ENCODE data around the gene ZNF195. TPM values are rescaled to one million over a fixed set of nuclear protein-coding genes. Genes with fewer than 3 reads are reported as not detected.

The ZNF195 gene
- total RNA-seq (2013; cell fraction: nucleolus; rRNA removed) = 118 and 122 TPM in 2 replicates
- total RNA-seq (2014; rRNA removed) (31.8 and 38.4 TPM in 2 replicates), total RNA-seq (2014; rRNA removed; fragmentation: Illumina TruSeq; extraction: Trizol) (35.9 and 38.8 TPM in 2 replicates), total RNA-seq (2021) (30.4 and 34.6 TPM in 2 replicates), polyA plus RNA-seq (2011; rRNA removed) (51.8 and 62.1 TPM in 2 replicates), polyA plus RNA-seq (2014; fragmentation: Illumina TruSeq; extraction: Trizol) (34.2 and 43.0 TPM in 2 replicates), polyA plus RNA-seq (2014; fragmentation: Nextera tagmentation; extraction: Ambion mirVana) (10 to 100 TPM; 37.3 to 41.6 TPM), polyA plus RNA-seq (2014; rRNA removed) (27.9 and 32.8 TPM in 2 replicates), polyA plus RNA-seq (2016; fragmentation: Nextera tagmentation; extraction: Ambion mirVana) (10 to 100 TPM; 41.3 to 49.9 TPM), polyA minus RNA-seq (2011; rRNA and poly(A)+ RNA removed) (39.4 and 42.8 TPM in 2 replicates), Bru-seq, nascent RNA (percentile 89 among the genes with signal in this experiment), BruChase-seq, experiment 1, labeled RNA remaining after a 6-hour chase (percentile 85 among the genes with signal in this experiment), BruChase-seq, experiment 2, labeled RNA remaining after a 2-hour chase (percentile 88 among the genes with signal in this experiment)
- 17.4 TPM for polyA plus RNA-seq (2011; ENCODE audit: low read depth)
- polyA plus RNA-seq (2011; cell fraction: cytosol; rRNA removed) = 28.6 and 31.3 TPM in 2 replicates
- polyA plus RNA-seq (2011; cell fraction: nucleus; rRNA removed) = 36.2 and 43.9 TPM in 2 replicates
- polyA plus RNA-seq (2012) = 17.5 and 18.7 TPM in 2 replicates
- polyA minus RNA-seq (2011; cell fraction: cytosol; rRNA and poly(A)+ RNA removed) = 30.1 and 37.7 TPM in 2 replicates
- 39.8 and 67.5 TPM in 2 replicates for polyA minus RNA-seq (2011; cell fraction: nucleus; rRNA and poly(A)+ RNA removed)
- long read RNA-seq, experiment 1, transcript ZNF195-204 (4 exons, 2,970 nt) = major isoform, 9 of 28 reads
- long read RNA-seq, experiment 1, partial matches to known transcripts = 0 of 28 reads
- long read RNA-seq, experiment 1, other reads (novel, unspliced or antisense) = 10 of 28 reads
- long read RNA-seq, experiment 2, transcript ZNF195-204 (4 exons, 2,970 nt) = major isoform, 99 of 245 reads
- long read RNA-seq, experiment 2, transcript ZNF195-215 (6 exons, 2,008 nt) = minor isoform, 11 of 245 reads
- long read RNA-seq, experiment 2, transcript ZNF195-201 (5 exons, 2,021 nt) = minor isoform, 17 of 245 reads
- long read RNA-seq, experiment 2, partial matches to known transcripts = 7 of 245 reads
- long read RNA-seq, experiment 2, other reads (novel, unspliced or antisense) = 95 of 245 reads

- peak; percentile 96 for FAIRE-seq
- H3K27me3 ChIP-seq (replicated peaks in 1 of 2; ENCODE audit: control insufficient read depth in 2 of 2, insufficient read depth in 2 of 2, low read length in 1 of 2) = no peaks in the 10 kb centered on the region
- TSS peak; percentile 63 for BruUV-seq (replicated peaks)
- peak within 1 kb of the TSS; percentile 62 for H3K4me2 ChIP-seq (ENCODE audit: control insufficient read depth, insufficient read depth)
- peaks cover 3 to 32% of the 10 kb centered on the region in 2 experiments; a peak in 3 of 4 replicates for H3K36me3 ChIP-seq (ENCODE audit: control insufficient read depth in 2 of 2, insufficient read depth in 2 of 2, low read length in 1 of 2)
- H2AFZ ChIP-seq (ENCODE audit: control insufficient read depth, low read depth, low read length) = peak within 1 kb of the TSS; percentile 93
- peak within 1 kb of the TSS; percentile 80 for H3K9ac ChIP-seq (ENCODE audit: control insufficient read depth, insufficient read depth, low read length)
- peak within 1 kb of the TSS; percentile 88 for H3K27ac ChIP-seq (ENCODE audit: control insufficient read depth, insufficient read depth)
- SMC1A ChIA-PET (ENCODE audit: uncharacterized antibody, unreplicated experiment) = interaction anchor here (0.7 to 3.8 kb wide), 6 partner anchors 14 to 37 kb away, joined by 3 to 16 read pairs (median 4); no protein-coding TSS in a partner anchor
- H3K4me1 ChIP-seq (ENCODE audit: control insufficient read depth, insufficient read depth, low read length) = 0 out of 2 replicates have a peak, but pooled peaks cover 9% of the 10 kb centered on the region
- peak; percentile 99 for ATAC-seq
- in situ Hi-C loops (cut with MboI) (loop anchor here (10.0 kb wide), 1 partner anchor 134 kb away; no protein-coding TSS in a partner anchor), intact Hi-C loops (cut with micrococcal nuclease; ENCODE audit: unreplicated experiment) (loop anchor here (1.0 kb wide), 1 partner anchor 44 kb away; no protein-coding TSS in a partner anchor)
- POLR2A ChIA-PET = interaction anchor here (0.5 to 1.8 kb wide), 7 partner anchors 9 to 718 kb away, joined by 3 to 8 read pairs (median 5); partner anchors contain the start of gene NAP1L4
- WGBS (ENCODE audit: insufficient coverage, insufficient replicate concordance, low lambda C conversion rate, missing lambda C conversion rate) = under 1% methylated on average over 51 of the region's 54 CpGs
- peak; percentile 94 for DNase-seq (ENCODE audit: low read depth, low spot score)
- H3K79me2 ChIP-seq (ENCODE audit: control insufficient read depth, insufficient read depth, low read length) = peaks cover 44% of the 10 kb centered on the region
- CTCF ChIA-PET = interaction anchor here (0.7 to 6.1 kb wide), 4 partner anchors 22 to 74 kb away, joined by 3 to 58 read pairs (median 7); no protein-coding TSS in a partner anchor
- RAD21 ChIA-PET (ENCODE audit: unreplicated experiment) = interaction anchor here (0.9 to 2.6 kb wide), 6 partner anchors 19 to 458 kb away, joined by 3 to 12 read pairs (median 3); no protein-coding TSS in a partner anchor
- H4K20me1 ChIP-seq (ENCODE audit: control insufficient read depth, insufficient read depth) = no peaks in the 10 kb centered on the region
- peaks cover 41% of the 10 kb centered on the region for H3K9me3 ChIP-seq (replicated peaks; ENCODE audit: control insufficient read depth, insufficient read depth, low read length)
- peak within 1 kb of the TSS; percentile 81 for H3K4me3 ChIP-seq
- no peak for TF ChIP-seq IRF5 (IDR thresholded peaks at IDR 0.05; ENCODE audit: borderline replicate concordance)
- peak; percentile 60 to 82 for TF ChIP-seq BHLHE40 (IDR thresholded peaks at IDR 0.05; ENCODE audit: borderline replicate concordance in 1 of 2, low read depth in 2 of 2, low read length in 1 of 2)
- TF ChIP-seq TBL1XR1 (IDR thresholded peaks at IDR 0.05; ENCODE audit: low read depth, low read length) = no peak
- no peak for TF ChIP-seq STAT3 (IDR thresholded peaks at IDR 0.05; ENCODE audit: low read depth, low read length)
- no peak for TF ChIP-seq REST (IDR thresholded peaks at IDR 0.05; ENCODE audit: low read depth, low read length)
- no peak for TF ChIP-seq ZZZ3 (IDR thresholded peaks at IDR 0.05; ENCODE audit: control insufficient read depth, insufficient read length, low read depth)
These were observed at the start of gene ZNF195 for GRCh38 chr11:3378426-3379423. Gene ZNF195 (minus strand): TSS chr11:3379146. CDS start chr11:3379040, 106 bp downstream.
